ENCODE measurements around the gene CRISPLD2.
"Not testable (repeated sequence)": the region's sequence is repeated elsewhere in the genome, so short reads cannot be mapped to it uniquely, and the experiment has no call there.

- TF ChIP-seq CTCF, ZNF398, ZNF549, PRDM10, ZNF112, ZNF239, REST, ZNF785 (tag by site-specific recombination; IDR thresholded peaks at IDR 0.05): not testable (repeated sequence)
These were observed 37.0 kb downstream of the CRISPLD2 start for GRCh38 chr16:84856811-84857210.

Data from HEK293 (cell line).